Stimulated activated CD8-positive, alpha-beta memory T cell treated with anti-CD3 and anti-CD28 coated beads, Interleukin-7, amount 100 ng/mL, for 4 hours (primary cell): ENCODE results near the gene MUC5B.
"Not testable (repeated sequence)": the region's sequence is repeated elsewhere in the genome, so short reads cannot be mapped to it uniquely, and the experiment has no call there.

Experiments used
- DNase-seq, 2 donors: peaks; one replicate each; pipeline ENCODE4 v3.0.0-alpha.2; 2020; ENCODE audit warnings: low read depth in 2 of 2

MUC5B gene

GRCh38 chr11:1251236-1251770 is 28.4 kb downstream of the MUC5B start:
- DNase-seq, result no peak

GRCh38 chr11:1252371-1253102 is 29.7 kb downstream of the MUC5B start:
- no peak for DNase-seq

GRCh38 chr11:1253103-1253485 is 30.2 kb downstream of the MUC5B start:
- DNase-seq, result no peak

- no peak for DNase-seq
Observed at GRCh38 chr11:1254086-1254648, 31.3 kb downstream of the MUC5B start.

- no peak for DNase-seq
Observed at GRCh38 chr11:1254733-1255132, 31.9 kb downstream of the MUC5B start.

GRCh38 chr11:1255151-1255550 is 32.3 kb downstream of the MUC5B start:
- no peak for DNase-seq

- no peak for DNase-seq
Observed at GRCh38 chr11:1256257-1257045, 33.6 kb downstream of the MUC5B start.

GRCh38 chr11:1257366-1257765 is 34.5 kb downstream of the MUC5B start:
- DNase-seq, result no peak

- DNase-seq, result no peak
Observed at GRCh38 chr11:1257916-1258315, 35.0 kb downstream of the MUC5B start.

GRCh38 chr11:1258401-1259075 is 35.7 kb downstream of the MUC5B start:
- no peak for DNase-seq

- DNase-seq, result no peak
Observed at GRCh38 chr11:1259076-1259461, 36.2 kb downstream of the MUC5B start.

- DNase-seq, result no peak
Observed at GRCh38 chr11:1259561-1259960, 36.7 kb downstream of the MUC5B start.

- DNase-seq, result peak in 1 of 2 donors; percentile 16
Observed at GRCh38 chr11:1260023-1260501, 37.2 kb downstream of the MUC5B start.

- no peak for DNase-seq
Observed at GRCh38 chr11:1260620-1261019, 37.8 kb downstream of the MUC5B start.

- DNase-seq, result no peak
Observed at GRCh38 chr11:1261241-1262071, 38.6 kb downstream of the MUC5B start.

- DNase-seq, result peak; percentile 73 to 76
Observed at GRCh38 chr11:1262172-1263006, 39.5 kb downstream of the MUC5B start.

- no peak for DNase-seq
Observed at GRCh38 chr11:1263010-1263409, 40.1 kb downstream of the MUC5B start.

- peak in 1 of 2 donors; percentile 21 for DNase-seq
Observed at GRCh38 chr11:1264444-1264843, 41.6 kb downstream of the MUC5B start.

GRCh38 chr11:1265480-1265879 is 42.6 kb downstream of the MUC5B start:
- not testable (repeated sequence) for DNase-seq

GRCh38 chr11:1266976-1267375 is 44.1 kb downstream of the MUC5B start:
- DNase-seq, result not testable (repeated sequence)
